8988T (cell line): ENCODE results near the gene FASTKD2.
A peak's percentile ranks its signal among the peaks of the same experiment; 100 is the strongest.

ENCODE experiments used
- DNase-seq: peaks from one replicate; pipeline ENCODE4 v3.0.0; 2011

Gene FASTKD2

DNA sequence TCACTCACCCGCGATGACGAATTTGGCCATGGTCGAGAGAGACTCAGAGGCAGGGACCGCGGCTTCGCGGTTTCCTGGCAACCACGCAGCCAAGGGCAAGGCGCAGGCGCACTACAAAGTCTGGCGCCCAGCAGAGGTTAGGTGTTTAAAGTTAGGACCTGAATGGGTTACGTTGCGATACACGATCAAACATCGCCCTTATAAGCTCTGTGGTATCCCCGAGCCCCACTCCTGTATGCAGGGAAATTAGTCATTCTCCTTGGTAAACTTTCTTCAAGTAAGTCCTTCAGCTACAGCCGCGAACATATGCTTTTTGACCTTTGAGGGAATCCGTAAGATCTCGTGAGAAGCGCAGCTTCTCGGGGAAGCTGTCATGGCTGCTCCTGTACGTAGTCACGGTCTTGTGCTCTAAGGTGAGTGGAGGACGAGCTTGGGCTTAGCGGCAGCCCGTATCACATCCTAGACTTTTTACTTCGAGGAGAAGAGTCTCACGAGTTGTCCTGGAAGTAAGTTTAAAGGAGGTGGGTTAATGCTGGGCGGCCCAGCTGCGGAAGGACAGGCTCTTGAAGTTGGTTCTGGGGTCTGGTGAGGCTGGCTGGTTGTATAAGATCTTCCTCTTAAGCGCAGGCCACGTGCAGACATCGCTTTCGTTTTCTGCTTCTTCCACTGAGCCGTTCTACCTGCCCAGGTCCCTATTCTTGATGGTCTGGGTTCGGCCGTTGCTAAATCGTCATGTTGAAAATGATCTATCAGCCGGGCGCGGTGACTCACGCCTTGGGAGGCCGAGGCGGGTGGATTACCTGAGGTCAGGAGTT lies at the start of gene FASTKD2, which contains the start of gene MDH1B:
TSS of gene FASTKD2 (plus strand) at position 365 of the 815 bp plus-strand sequence. CDS start 1,088 bp downstream, outside the sequence.
TSS of gene MDH1B (minus strand) at position 87 of the 815 bp plus-strand sequence. CDS start at position 30, 57 bp downstream.
- DNase-seq: peak; percentile 33

DNA sequence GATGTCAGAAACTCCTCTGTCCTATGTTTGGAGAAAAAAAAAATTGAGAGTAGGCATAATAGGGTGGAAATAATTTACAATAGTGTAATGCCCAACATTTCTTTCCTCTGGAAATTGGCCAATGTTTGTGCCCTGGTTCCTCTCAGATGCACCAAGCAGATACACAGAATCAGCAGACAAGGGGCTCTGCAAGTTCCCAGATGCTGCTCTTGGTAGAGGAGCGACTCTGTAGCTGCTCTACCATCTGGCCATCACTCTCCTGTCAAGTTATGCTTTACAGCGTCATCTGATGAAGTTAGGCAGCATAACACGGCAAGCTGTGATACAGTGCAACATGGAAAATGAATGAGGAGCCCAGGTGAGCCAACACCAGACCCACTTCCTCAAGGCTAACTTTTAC lies 48.8 kb upstream of the FASTKD2 start:
- no peak for DNase-seq

DNA sequence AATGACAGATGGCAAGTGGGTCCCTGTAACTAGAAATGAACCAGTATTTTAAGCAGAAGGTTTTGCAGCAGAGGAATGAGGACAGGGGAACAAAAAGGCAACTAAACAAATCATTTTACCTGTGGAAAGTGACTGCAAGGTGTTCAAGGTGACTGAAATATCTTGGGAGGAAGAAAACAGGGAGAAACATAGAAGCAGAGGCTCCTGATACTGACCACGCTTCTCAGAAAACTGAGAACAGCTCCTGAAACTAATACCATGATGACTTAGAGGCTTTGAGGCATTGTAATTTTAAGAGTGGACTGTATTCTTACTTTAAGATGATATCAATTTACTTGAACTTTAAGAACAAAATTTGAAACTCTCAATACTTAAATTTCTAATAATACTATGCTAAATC lies 47.1 kb upstream of the FASTKD2 start, which contains the start of gene DYTN:
TSS of gene DYTN (minus strand) at position 101 of the 400 bp plus-strand sequence. CDS start 117 bp downstream, outside the sequence.
- DNase-seq: no peak

DNA sequence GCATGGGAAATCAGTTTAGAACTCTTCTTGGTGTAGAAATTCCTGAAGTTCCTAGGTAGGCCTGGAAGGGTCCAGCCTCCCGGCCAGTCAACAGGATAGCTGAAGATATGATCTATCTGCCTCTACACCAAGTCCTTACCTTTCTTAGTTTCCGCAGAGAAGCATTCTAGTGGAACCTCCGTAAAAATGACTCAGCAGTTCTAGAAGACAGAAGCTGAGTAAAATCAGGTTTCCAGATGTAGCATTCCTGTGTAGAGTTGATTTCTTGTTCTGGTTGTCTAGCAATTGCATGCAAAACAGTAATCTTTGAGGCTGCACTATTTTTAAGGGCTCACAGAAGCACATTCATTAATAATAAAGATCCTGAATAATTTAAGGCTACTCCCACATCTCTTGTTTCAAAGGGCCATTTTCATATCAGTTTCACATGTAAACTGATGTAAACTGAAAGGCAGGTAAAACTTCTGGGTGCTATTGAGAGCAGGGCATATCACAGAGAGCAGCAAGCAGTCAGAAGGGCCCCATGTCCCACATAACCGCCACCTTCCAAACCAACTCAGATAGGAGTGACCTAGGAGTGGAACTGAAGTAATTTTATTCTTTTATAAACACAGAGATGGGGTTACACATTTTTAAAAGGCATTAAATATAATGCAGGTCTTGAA lies 44.0 kb upstream of the FASTKD2 start:
- DNase-seq: no peak

DNA sequence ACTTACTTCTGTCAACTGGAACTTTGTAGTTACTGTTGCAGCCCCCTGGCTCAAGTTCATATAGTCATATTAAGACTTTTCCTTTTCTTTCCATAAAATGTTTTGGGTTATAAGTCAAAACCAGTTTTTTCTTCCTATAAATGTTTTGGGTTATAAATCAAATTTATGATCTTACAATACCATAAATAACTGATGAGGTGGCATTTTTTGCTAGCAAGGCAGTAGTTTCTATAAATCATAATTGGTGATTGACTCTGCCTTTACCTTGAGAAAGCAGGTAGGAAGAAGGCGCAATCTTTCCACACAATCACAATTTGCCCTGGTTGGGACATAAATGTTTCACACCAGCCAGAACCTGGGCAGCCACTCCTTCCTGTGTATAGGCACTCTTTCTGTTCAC lies 42.1 kb upstream of the FASTKD2 start:
- no peak for DNase-seq

DNA sequence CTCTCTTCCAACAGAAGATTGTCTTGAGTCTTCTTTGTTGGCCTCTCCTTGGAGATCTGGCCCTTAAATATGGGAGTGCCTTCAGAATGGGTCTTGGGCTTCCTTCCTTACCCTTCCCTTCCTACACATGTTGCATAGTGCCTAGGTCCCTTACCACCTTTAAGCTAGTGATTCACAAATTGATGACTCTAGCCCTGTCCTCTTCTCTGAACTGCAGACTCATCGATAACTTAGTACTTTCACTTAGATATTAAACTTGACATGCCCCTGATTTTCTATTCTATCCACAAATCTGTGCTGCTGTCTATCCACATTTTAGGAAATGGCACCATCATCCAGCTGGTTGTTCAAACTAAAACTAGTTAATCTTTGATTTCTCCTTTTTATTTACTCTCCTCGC lies 38.1 kb upstream of the FASTKD2 start:
- DNase-seq: no peak

DNA sequence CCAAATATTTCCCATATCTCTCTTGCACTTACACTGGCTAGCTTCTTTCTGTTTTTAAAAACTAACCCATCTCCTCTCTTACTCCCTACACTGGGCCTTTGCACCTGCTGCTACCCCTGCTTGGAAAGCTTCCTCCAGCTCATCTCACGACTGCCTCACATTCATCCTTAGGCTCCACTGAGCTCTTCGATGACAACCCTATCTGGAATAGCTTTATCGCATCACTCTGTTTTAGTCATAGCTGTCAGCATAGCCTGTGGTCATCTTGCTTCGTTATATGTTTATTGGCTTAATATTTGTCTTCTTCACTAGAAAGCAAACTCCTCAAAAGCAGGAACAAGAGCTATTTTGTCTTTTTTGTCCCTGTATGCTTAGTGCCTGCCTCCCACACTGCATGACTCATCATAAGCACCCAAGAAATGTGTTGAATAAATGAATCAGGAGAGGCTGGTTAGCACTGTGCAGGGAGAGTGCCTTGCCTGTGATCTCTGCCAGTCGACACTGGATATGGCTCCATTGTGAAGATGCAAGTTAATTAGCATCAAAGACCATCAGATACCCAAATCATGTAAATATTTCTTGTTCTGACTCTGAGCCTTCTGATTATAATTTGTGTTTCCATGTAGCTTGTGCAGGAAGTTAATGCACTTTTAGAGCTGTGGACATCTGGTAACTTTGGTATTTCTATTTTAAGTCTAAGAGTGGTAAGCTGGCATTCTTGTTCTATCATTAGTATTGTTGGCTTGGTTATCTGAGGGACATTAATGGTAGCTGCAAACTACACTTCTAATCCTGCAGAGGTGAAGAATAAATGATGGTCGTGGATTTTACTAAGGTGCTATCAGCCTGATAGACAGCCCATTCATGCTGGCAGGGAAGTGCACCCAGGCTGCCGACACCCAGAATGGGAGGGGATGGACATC lies 36.9 kb upstream of the FASTKD2 start:
- no peak for DNase-seq

DNA sequence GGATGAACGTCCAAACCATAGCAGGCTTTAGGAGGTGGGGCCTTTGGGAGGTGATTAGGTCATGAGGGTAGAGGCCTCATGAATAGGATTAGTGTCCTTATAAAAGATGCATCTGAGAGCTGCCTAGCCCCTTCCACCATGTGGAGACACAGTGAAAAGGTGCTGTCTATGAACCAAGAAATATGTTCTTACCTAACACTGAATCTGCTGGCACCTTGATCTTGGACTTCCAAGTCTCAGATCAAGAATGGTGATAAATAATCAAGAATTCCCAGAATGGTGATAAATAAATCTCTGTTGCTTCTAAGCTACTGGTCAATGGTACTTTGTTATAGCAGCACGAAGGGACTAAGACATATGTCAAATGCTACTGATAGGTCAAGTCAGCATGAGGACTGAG lies 32.1 kb upstream of the FASTKD2 start:
- DNase-seq: no peak

DNA sequence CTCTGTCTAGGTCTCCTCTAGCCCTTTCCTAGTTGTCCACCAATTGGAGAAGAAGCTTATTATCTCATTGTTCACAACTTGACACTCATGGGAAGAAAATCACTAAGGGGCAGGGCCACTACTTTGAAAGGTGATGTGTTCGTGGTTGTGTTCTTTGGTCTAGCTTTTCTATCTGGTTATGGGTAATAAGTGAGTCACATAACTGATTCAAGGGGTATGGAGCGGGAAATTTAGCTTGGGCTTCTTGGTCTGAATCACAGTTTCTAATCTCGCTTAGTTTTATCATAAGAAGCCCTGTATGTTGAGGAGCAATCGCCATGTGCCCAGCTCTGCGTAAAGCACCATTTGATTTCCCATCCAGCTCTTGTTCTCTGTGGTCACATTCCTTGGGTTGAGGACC lies 28.5 kb upstream of the FASTKD2 start:
- no peak for DNase-seq

DNA sequence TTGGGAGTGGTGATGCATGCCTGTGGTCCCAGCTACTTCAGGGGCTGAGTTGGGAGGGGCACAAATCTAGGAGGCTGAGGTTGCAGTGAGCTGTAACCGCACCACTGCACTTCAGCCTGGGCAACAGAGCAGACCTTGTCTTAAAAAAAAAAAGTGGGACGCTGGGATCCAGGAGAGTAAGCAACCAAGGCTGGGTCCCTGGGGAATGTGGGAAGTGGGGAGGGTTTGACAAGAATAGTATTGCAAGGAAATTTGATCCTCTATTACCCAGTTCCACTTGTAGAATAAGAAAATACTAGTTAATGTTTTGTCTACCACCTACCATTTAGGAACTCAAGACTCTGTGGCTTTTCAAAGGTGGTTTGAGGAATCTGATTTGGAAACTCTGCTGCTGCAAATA lies 26.1 kb upstream of the FASTKD2 start:
- DNase-seq: no peak

DNA sequence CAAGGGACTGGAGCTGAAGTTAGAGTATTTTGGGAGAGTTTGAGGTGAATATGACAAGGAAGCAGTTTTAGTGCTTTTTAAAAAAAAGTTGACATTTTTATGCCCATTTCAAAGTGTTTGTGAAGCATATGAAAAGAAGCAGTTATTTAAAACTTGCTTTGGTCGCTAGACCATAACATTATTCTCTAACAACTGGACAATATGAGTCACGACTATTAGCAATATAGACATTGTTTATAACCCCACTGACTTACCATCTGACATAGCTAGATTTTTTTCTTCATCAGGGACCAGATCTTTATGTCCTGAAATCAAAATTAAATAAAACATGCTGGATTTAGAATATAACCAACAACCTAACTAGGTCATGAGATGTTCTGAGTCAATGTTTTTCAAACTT lies 24.6 kb upstream of the FASTKD2 start:
- DNase-seq: no peak

DNA sequence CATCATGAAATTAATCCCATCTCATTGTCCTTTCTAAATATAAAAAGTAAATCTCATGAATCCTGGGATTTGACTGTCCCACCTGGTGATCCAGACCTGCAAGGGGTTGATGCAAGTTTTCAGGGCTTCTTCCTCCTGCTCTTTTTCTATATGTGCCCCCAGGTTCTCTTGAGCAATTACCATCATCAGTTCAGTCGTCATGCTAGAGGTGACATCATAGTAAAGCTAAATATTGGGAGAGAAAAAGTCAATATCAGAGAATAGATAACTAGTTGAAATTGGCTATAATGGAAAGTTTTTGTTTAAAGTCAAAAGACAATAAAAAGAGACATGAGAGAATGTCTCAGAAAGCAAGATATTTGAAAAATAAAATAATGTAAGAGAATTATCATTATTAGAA lies 8.6 kb upstream of the FASTKD2 start:
- DNase-seq: no peak

DNA sequence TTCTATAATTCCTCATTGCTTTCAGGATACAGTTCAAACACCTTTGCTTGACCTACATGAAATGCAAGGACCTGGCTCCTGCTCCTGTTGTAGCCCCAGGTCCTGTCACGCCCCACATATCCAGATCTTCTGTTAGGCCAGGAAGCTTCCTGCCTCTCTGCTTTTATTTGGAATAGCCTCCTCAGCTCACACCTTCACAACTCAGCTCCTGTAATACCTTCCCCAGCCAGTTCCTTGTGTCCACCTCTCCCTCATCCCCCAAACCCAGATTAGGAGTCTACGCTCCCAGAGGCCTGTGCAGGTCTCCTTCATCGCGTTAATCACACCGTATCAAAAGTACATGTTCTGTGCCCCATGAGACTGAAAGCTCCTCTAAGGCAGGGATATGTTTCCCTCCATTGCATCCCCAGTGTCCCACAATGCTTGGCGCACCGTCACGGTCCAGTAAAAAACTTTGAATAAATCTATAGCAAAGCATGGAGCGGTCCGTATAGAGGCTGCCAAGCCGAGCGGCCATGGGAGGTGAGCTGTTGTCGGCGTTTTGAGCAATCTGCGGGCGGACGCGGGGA lies 649 bp upstream of the FASTKD2 start:
- DNase-seq: no peak

DNA sequence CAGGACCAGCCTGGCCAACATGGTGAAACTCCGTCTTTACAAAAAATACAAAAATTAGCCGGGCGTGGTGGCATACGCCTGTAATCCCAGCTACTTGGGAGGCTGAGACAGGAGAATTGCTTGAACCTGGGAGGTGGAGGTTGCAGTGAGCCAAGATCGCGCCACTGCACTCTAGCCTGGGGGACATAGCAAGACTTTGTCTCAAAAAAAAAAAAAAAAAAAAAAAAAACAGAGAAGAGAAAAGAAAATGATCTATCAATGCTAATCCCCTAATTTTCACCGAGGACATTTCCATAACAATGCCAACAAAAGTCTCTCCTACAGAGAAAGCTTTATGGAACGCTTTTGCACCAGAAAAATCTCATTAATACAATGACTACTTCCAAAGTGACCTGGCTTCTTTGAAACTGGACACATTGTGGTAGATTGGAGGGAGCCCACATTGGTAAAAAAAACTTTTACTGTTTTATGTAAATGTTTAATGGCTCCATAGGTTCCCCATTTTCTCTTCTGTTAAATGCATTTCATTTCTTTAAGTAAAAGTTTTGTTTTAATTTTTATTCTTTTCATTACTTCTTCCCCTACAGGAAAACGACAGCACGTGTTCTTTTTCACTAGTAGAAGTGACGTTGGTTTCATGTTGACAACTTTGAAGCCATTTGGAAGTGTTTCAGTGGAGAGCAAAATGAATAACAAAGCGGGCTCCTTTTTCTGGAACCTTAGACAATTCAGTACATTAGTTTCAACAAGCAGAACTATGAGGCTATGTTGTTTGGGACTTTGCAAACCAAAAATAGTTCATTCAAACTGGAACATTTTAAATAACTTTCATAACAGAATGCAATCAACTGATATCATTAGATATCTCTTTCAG lies 888 bp downstream of the FASTKD2 start:
- DNase-seq: no peak

DNA sequence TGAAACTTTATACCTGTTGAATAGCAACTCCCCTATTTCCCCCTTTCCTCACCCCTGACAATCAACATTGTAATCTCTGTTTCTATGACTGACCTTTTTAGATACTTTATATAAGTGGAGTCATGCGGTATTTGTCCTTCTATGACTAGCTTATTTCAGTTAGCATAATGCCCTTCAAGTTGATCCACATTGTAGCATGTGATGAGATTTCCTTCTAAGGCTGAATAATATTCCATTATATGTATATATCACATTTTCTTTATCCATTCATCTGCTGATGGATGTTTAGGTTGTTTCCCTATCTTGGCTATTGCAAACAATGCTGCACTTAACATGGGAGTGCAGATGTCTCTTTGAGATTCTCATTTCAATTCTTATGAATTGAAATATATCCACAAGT lies 9.5 kb downstream of the FASTKD2 start:
- DNase-seq: no peak

DNA sequence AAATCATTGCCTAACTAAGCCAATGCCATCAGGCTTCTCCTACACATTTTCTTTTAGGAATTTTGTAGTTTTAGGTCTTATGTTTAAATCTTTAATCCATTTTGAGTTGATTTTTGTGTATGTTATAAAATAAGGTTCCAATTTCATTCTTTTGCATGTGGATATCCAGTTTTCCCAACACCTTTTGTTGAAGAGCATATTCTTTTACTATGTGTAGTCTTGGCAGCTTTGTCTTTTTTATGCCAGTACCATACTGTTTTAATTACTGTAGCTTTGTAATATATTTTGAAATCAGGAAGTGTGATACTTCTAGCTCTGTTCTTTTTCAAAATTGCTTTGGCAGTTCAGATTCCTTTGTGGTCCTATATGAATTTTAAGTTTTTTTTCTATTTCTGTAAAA lies 11.0 kb downstream of the FASTKD2 start:
- DNase-seq: no peak

DNA sequence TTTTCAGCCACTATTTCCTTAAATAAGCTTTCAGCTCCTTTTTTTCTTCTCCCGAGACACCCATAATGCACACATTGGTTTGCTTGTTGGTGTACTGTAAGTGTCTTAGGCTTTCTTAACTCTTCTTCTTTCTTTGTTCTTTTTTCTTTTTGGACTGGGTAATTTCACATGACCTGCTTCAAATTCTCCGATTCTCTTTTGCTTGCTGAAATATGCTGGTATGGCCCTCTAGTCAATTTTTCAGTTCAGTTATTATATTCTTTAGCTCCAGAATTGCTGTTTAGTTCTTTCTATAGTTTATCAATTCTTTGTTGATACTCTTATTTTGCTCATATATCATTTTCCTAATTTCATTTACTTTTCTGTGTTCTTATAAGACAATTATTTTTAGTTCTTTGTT lies 15.3 kb downstream of the FASTKD2 start:
- DNase-seq: no peak

DNA sequence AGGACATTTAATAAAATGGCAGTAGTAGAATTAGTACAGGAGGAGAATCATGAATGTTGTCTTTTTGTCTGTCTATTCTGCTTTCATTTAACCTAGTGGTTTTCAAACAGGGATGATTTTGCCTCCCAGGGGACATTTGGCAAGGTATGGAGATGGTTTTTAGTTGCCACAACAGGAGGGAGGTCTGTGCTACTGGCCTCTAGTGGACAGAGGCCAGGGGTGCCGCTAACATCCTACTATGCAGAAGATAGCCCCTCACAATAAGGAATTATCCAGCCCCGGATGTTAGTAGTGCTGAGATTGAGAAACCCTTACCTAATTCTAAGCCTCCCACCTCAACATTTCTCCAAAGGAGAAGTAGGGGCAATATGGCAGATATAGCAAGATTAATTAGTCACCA lies 18.3 kb downstream of the FASTKD2 start:
- no peak for DNase-seq

DNA sequence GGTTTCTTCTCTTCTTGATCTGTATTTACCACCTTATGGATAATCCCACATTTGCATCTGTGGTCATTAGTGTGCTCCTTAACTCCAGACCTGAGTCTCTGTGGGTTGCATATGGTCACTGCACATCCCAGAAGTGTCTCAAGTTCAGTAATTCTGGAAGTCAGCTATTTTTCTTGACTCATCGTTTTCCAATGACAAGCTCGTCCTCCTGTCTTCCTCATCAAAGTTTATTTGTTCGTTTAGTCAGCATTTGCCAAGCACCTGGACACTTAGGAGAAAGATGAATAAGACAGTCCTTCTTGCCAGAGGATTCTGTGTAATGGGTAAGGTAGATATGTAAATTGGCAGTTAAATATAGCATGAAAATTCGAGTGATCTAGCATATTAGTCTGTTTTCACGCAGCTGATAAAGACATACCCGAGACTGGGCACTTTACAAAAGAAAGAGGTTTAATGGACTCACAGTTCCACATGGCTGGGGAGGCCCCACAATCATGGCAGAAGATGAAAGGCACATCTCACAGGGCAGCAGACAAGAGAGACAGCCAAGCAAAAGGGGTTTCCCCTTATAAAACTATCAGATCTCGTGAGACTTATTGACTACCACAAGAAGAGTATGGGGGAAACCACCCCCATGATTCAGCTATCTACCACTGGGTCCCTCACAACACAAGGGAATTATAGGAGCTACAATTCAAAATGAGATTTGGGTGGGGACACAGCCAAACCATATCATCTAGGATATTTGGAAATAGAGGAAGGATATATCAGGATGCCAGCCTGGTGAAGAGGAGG lies 19.4 kb downstream of the FASTKD2 start:
- DNase-seq: no peak

DNA sequence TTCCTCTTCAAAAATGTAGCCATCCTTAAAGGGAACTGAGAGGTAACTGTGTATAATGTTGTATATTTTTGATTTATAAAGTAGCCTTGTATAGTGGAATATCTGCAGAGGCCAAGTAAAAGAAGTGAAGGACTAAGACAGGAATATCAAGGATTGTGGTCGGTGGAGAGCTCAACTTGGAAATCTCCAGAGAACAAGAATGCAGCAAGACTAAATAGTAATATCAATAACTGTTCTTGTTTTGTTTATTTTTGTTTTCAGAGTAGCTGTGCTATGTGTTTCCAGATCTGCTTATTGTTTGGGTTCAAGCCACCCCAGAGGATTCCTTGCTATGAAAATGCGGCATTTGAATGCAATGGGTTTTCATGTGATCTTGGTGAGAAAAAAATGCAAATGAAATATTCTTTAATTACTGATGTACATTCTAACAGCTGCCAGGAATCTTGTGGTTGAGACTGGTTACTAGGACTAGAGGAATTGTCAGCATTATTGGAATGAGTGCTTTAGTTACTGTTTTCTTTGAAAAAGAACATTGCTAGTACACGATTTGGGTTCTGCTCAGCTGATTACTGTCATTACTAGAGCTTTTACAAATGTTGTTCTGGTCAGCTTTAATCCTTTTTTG lies 25.0 kb downstream of the FASTKD2 start:
- DNase-seq: no peak
